Limb (tissue), 2 donors: Measurements from ENCODE around the gene FXN.
"Not testable (repeated sequence)": the region's sequence is repeated elsewhere in the genome, so short reads cannot be mapped to it uniquely, and the experiment has no call there.

Experiments
- DNase-seq, 2 donors: peaks; one replicate each; pipeline ENCODE4 v3.0.0-alpha.2; 2016; ENCODE audit errors: extremely low spot score in 2 of 2

Gene FXN

GRCh38 chr9:69023650-69024049 lies 11.9 kb upstream of the FXN start:
- no peak for DNase-seq

GRCh38 chr9:69027355-69028097 lies 8.0 kb upstream of the FXN start:
- peak in 1 of 2 donors; percentile 63 for DNase-seq

DNA sequence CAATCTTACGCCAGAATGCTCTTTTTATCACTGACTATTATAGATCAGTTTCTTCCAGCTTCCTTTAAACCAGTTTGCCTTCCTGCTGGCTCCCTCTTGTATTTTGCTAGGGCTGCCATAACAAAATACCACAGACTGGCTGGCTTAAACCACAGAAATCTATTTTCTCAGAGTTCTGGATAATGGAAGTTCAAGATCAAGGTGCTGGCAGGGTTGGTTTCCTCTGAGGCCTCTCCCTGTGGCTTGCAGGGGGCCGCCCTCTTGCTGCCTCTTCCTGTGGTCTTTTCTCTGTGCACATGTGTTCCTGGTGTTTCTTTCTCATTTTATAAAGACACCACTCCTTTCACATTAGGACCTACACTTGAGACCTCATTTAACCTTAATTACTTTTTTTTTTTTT lies 6.8 kb upstream of the FXN start:
- DNase-seq = no peak

- no peak for DNase-seq
These were observed 6.0 kb upstream of the FXN start for GRCh38 chr9:69029535-69029934.

- DNase-seq = no peak
These were observed 4.5 kb upstream of the FXN start for GRCh38 chr9:69030851-69031645.

DNA sequence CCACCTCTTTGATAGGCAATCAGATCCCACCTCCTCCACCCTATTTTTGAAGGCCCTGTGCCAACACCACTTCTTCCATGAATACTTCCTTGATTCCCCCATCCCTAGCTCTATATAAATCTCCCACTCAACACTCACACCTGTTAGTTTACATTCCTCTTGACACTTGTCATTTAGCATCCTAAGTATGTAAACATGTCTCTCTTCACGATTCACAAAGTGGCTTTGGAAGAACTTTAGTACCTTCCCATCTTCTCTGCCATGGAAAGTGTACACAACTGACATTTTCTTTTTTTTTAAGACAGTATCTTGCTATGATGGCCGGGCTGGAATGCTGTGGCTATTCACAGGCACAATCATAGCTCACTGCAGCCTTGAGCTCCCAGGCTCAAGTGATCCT lies 1.5 kb upstream of the FXN start:
- DNase-seq = no peak

- no peak for DNase-seq
These were observed 757 bp downstream of the FXN start for GRCh38 chr9:69036309-69036708.

GRCh38 chr9:69036799-69037198 lies 1.2 kb downstream of the FXN start:
- no peak for DNase-seq

- no peak for DNase-seq
These were observed 5.1 kb downstream of the FXN start for GRCh38 chr9:69040646-69041045.

GRCh38 chr9:69044240-69045219 lies 9.0 kb downstream of the FXN start:
- no peak for DNase-seq

DNA sequence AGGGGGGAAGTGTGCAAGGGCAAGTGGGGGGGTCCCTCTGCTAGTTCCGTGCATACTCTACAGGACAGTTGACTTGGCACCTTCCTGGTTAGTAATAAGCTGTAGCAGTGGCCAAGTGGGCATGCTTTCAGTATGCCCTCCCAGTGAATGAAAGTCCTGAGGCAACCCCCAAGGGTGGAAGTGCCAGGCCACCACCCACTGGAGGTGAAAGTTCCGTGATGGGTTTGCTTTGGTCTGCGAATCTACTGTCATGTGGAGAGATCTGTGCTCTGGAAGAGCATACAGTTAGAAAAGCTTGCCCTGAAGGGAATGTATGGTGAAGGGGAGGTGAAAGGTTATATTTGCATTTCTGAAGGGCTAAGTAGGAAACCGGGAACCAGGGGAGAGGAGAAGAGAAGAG lies 10.3 kb downstream of the FXN start:
- no peak for DNase-seq

GRCh38 chr9:69046723-69047122 lies 11.2 kb downstream of the FXN start:
- no peak for DNase-seq

DNA sequence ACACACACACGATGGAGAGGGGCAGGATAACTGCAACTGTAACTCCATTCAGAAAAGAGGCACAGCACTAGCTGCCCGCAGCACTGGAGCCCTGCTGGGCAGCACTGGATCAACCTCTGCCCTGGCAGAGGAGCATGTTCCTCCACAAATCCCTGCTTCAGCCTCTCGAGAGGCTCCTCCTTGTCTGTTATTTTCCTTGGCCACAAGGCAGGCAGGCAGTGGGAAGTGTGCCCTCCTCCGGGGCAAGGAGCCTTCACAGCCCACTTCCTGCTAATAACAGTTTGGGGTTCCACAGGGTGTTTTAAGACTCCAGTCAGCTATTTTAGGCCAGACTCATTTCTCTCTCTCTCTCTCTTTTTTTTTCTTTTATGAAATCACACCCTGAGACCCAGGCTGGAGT lies 11.8 kb downstream of the FXN start:
- no peak for DNase-seq

DNA sequence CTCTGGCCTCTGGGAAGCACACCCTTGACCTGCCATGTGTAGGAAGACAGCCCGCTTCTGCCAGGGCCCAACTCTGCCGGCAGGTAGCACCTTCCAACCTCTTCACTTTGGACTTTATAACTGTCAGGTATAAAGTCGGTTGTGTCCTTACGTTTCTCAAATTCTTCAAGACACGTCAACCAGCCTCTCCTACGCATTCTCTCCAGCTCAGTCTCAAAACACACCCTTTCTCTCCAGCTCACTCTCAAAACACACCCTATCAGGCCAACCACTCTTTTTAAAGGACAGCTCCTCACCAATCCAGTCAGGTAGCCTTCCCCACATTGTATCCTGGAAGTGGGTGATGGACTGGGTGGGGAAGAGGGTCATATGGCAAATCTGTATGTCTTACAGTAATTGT lies 13.5 kb downstream of the FXN start:
- DNase-seq = no peak

DNA sequence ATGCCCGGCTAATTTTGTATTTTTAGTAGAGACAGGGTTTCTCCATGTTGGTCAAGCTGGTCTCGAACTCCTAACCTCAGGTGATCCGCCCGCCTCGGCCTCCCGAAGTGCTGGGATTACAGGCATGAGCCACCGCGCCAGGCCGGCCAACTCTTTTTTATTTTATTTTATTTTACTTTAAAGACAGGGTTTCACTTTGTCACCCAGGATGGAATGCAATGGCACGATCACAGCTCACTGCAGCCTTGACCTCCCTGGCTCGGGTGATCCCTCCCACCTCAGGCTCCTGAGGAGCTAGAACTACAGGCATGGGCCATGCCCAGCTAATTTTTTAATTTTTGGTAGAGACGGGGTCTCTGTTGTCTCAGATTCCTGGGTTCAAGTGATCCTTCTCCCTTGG lies 15.4 kb downstream of the FXN start:
- DNase-seq = not testable (repeated sequence)

GRCh38 chr9:69054989-69055388 lies 19.4 kb downstream of the FXN start:
- no peak for DNase-seq

DNA sequence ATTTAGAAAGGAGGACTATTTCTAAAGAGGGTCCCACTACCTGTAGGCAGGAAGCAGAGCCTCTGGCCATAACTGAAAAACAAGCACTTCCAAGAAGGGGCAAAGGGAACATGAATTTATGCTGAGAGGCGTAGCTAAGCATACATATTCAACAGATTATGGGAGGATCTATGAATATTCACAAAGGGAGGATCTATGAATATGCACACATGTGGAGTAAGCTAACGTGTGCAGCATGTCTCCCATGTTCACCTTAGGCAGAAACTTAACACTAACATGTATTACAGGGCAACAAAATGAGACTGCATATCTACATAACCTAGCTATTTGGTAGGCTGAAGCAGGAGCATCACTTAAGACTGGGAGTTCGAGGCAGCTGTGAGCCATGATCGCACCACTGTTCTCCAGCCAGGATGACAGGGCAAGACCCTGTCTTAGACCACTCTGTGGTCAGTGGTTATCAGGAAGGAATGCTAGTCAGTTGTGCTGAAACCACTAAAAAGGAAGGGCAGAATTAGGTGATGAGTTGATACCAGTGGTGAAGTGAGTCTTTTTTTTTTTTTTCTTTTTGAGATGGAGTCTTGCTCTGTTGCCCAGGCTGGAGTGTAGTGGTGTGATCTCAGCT lies 20.8 kb downstream of the FXN start:
- DNase-seq = no peak

DNA sequence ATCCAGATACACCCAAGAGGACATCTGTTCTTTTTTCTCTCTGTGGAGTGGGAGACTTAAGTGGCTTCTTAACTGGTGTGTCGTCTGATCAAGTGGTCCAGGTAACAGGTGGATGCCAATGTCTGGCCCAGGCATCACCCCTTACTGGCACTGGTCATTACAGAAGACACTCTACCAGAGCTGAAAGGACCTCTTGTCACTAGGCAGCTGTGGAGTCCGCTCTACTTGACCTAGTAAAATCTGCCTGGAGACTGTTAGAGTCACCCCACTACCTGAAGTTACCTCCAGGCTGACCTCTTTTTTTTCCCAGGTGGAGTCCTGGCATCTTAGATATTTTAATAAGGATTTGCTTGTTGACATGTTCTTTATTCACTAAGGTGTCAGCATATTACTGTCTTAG lies 22.5 kb downstream of the FXN start:
- no peak for DNase-seq

DNA sequence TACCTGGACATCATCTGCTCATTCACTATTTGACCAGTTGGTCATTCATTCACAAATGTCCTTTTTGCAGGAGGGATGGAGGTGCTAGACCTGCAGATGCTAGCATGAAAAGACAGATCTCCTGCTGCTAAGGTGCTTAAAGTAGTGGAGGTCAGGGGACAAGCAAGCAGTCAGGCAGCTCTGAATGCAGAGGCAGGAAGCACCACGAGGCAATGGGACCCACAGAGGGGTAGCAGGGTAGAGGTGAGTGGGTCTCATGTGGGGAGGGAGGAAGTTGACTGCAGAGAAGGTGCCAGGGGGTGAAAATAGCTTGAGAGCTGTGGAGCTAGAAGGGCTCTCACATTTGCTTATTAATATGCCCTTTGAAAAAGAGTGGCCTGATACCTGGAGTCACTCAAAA lies 25.2 kb downstream of the FXN start:
- no peak for DNase-seq

- DNase-seq = no peak
These were observed 26.6 kb downstream of the FXN start for GRCh38 chr9:69062195-69062594.

DNA sequence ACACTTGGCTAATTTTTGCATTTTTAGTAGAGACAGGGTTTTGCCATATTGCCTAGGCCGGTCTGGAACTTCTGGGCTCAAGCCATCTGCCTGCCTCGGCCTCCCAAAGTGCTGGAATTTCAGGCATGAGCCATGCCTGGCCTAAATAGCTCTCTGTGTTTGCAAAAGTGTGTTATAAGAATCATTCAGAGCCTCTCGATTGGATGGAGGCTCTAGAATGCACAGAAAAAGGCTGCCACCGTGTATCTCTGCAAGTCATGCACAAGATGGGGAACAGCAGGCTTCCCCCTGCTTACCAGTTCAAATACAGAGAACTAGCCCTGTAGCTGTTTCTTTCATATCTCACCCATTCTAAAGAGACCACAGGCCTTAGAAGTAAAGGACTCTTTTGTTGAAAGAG lies 28.3 kb downstream of the FXN start:
- no peak for DNase-seq
